ENCODE measurements around the gene AGPAT3.

Gene AGPAT3

DNA sequence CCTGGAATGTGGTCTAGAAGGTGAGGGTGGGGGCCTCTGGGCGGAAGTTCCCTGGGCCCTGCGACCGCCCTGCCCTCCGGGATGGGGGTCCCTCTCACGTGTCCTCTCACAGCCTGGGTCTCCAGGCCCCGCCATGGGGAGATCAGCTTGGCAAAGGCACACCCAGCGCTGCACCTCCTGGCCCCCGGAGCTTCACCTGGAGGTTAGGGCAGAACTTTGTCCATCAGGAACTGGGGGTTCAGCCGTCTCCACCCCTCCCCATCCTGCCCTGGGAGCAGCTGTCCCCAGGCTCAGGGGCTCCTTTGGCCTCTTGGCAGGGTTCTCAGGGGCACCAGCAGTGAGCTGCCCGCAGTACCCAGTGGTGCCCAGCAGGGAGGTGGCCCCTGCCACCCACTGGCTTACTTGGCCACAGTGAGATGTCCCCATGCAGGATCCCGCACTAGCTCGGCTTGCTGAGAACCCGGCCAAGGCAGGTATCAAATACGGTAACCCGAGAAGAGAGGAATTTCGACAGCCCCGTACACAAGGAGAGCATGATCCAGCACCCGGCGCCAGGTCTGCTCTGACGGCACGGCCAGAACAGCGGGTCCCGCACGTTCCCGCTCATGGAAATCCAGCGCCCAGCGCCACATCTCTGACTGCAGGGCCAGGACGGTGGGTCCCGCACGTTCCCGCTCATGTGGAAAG lies 38.9 kb upstream of the AGPAT3 start:
- in situ Hi-C loops (cut with MboI; ENCODE audit: low sequenced_read_pairs, unreplicated experiment), result loop anchor here (25.0 kb wide), 1 partner anchor 636 kb away; the partner anchor contains the start of gene LRRC3
- TF ChIP-seq, protein P1, sequence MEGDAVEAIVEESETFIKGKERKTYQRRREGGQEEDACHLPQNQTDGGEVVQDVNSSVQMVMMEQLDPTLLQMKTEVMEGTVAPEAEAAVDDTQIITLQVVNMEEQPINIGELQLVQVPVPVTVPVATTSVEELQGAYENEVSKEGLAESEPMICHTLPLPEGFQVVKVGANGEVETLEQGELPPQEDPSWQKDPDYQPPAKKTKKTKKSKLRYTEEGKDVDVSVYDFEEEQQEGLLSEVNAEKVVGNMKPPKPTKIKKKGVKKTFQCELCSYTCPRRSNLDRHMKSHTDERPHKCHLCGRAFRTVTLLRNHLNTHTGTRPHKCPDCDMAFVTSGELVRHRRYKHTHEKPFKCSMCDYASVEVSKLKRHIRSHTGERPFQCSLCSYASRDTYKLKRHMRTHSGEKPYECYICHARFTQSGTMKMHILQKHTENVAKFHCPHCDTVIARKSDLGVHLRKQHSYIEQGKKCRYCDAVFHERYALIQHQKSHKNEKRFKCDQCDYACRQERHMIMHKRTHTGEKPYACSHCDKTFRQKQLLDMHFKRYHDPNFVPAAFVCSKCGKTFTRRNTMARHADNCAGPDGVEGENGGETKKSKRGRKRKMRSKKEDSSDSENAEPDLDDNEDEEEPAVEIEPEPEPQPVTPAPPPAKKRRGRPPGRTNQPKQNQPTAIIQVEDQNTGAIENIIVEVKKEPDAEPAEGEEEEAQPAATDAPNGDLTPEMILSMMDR (IDR thresholded peaks at IDR 0.05; ENCODE audit: borderline replicate concordance, control extremely low read depth, extremely low read depth, insufficient read depth, missing control alignments), result no peak
- DNase-seq (ENCODE audit: low spot score), result no peak

DNA sequence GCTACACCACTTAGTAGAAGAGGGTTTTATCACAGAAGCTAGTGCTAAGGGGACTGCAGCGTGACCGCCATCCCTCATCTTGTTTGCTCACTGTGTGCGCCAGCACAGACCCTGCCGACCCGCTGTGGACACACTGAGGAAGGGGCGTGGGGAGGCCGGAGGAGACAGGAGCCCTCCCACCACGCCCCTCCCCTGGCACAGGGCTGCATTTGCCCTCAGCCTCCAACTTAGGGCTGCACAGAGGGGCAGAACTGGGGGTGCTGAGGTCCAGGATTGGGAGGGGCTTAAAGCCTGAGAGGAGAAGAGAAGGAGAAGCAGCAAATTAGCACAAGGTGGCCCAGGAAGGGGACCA lies 38.4 kb upstream of the AGPAT3 start:
- in situ Hi-C loops (cut with MboI; ENCODE audit: low sequenced_read_pairs, unreplicated experiment), result loop anchor here (25.0 kb wide), 1 partner anchor 636 kb away; the partner anchor contains the start of gene LRRC3
- TF ChIP-seq, protein P1 (IDR thresholded peaks at IDR 0.05; ENCODE audit: borderline replicate concordance, control extremely low read depth, extremely low read depth, insufficient read depth, missing control alignments), result no peak
- no peak for DNase-seq (ENCODE audit: low spot score)

DNA sequence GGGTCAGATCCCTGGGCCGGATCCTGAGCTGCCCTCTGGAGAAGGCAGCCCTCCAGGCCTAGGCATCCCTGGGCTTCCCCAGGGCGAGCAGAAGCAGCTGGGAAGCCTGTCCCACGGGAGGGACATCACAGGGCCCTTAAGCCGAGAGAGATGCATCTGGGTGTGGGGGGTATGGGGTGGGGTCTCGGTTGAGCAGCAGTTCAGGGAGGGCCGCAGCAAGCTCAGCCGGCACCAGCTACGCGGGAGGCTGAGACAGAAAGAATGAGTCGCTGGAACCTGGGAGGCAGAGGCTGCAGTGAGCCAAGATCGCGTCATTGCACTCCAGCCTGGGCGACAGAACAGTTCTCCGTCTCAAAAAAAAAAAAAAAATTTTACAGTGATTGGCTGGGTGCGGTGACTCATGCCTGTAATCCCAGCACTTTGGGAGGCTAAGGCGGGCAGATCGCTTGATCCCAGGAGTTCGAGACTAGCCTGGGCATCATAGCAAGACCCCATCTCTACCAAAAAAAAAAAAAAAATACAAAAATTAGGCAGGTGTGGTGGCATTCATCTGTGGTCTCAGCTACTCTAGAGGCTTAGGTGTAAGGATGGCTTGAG lies 37.9 kb upstream of the AGPAT3 start:
- DNase-seq (ENCODE audit: low spot score), result no peak
- TF ChIP-seq, protein P1 (IDR thresholded peaks at IDR 0.05; ENCODE audit: borderline replicate concordance, control extremely low read depth, extremely low read depth, insufficient read depth, missing control alignments), result no peak
- in situ Hi-C loops (cut with MboI; ENCODE audit: low sequenced_read_pairs, unreplicated experiment), result loop anchor here (25.0 kb wide), 1 partner anchor 635 kb away; the partner anchor contains the start of gene LRRC3

DNA sequence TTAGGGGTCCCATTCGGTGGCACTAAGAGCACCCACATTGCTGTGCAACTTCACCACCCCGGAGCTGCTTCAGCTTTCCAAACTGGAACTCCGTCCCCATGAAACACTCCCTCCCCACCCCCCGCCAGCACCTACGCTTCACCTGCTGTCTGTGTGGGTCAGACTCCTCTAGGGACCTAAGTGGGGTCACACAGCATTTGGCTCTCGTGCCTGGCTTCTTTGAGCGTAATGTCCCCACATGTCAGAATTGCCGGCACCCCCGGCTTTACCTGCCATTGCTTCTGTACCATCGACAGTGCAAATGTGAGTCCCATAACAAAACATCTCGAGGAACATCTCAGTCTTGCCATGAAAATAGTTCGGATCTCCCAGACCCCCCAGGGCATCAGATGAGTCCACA lies 35.9 kb upstream of the AGPAT3 start:
- DNase-seq (ENCODE audit: low spot score), result no peak
- TF ChIP-seq, protein P1 (IDR thresholded peaks at IDR 0.05; ENCODE audit: borderline replicate concordance, control extremely low read depth, extremely low read depth, insufficient read depth, missing control alignments), result no peak
- in situ Hi-C loops (cut with MboI; ENCODE audit: low sequenced_read_pairs, unreplicated experiment), result loop anchor here (25.0 kb wide), 1 partner anchor 633 kb away; the partner anchor contains the start of gene LRRC3

DNA sequence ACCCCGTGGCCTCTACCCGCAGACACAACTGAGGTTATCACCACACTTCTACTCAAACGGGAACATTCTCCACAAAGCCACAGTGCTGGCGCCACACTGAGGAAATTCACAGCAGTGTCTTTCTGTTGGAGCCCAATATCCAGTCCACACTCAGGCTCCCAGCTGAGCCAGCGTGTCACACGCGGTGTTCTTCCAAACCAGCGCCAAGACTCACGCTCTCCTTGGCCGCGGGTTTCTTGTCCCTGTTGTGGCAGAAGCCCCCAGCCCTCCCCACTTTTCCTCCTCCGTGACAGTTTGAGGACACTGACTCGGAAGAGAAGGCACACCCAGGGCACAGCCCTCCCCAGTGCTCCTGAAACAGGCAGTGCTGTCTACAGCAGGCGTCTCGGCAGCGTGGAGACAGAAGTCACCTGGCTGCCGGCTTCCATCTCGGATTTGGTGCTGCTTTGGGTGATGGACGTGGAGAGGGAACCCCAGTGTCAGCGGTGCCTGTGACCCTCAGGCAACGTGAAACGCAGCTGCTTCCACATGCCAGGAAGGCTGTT lies 35.4 kb upstream of the AGPAT3 start:
- TF ChIP-seq, protein P1 (IDR thresholded peaks at IDR 0.05; ENCODE audit: borderline replicate concordance, control extremely low read depth, extremely low read depth, insufficient read depth, missing control alignments), result no peak
- no peak for DNase-seq (ENCODE audit: low spot score)
- in situ Hi-C loops (cut with MboI; ENCODE audit: low sequenced_read_pairs, unreplicated experiment), result loop anchor here (25.0 kb wide), 1 partner anchor 633 kb away; the partner anchor contains the start of gene LRRC3

DNA sequence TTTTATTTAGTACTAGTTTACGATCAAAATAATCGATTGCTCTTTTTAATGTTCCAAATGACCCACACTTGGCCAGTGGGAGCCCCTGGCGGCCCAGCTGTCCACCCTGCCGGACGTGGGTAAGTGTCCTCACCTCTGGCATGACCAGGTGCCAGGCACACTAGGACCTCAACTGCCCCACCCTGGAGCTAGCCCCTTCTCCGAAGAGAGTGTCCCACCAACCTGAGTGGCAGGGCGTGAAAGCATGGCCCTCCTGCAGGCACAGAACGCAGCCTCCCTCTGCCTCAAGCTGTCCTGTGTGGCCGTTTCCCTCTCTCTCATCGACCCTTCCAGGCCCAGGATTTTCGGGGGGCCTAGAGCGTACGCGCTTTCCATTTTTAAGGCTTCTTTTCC lies 32.9 kb upstream of the AGPAT3 start:
- in situ Hi-C loops (cut with MboI; ENCODE audit: low sequenced_read_pairs, unreplicated experiment), result loop anchor here (25.0 kb wide), 1 partner anchor 630 kb away; the partner anchor contains the start of gene LRRC3
- DNase-seq (ENCODE audit: low spot score), result no peak
- TF ChIP-seq, protein P1 (IDR thresholded peaks at IDR 0.05; ENCODE audit: borderline replicate concordance, control extremely low read depth, extremely low read depth, insufficient read depth, missing control alignments), result no peak

All from GM13976 (cell line).